GM10248 (cell line): ENCODE measurements around the gene MYOD1.

Experiments used
- CTCF ChIA-PET: fragments of 300-600 bp; sonication (Branson Sonifier 250); formaldehyde crosslinking; extraction: SDS; loops from one replicate; lab custom pipeline; 2021; ENCODE audit warnings: antibody characterized with exemption; lab: Yijun Ruan, JAX
- POLR2A ChIA-PET: fragments of 350-650 bp; sonication (Branson Sonifier 250); formaldehyde crosslinking; extraction: SDS; loops from one replicate; lab custom pipeline; 2020; ENCODE audit warnings: antibody characterized with exemption; lab: Yijun Ruan, JAX
- DNase-seq: peaks from one replicate; pipeline ENCODE4 v3.0.0; 2012; ENCODE audit errors: extremely low spot score
- TF ChIP-seq, protein P1 (sequence below): IDR thresholded peaks from 2 replicates; pipeline ENCODE4 v1.5.1; 2012; ENCODE audit warnings: mild to moderate bottlenecking, low read depth; ENCODE audit errors: extremely low read depth, missing control alignments, control extremely low read depth

Gene MYOD1

GRCh38 chr11:17730608-17731462 lies 11.5 kb downstream of the MYOD1 start:
- CTCF ChIA-PET = interaction anchor here (0.7 to 10.5 kb wide), 65 partner anchors 9 to 971 kb away, joined by 3 to 290 read pairs (median 4); partner anchors contain the start of genes MYOD1 and SAAL1
- POLR2A ChIA-PET = interaction anchor here (0.7 kb wide), 1 partner anchor 20 kb away, joined by 3 read pairs; no protein-coding TSS in a partner anchor
- DNase-seq = peak; percentile 84
- TF ChIP-seq, protein P1, sequence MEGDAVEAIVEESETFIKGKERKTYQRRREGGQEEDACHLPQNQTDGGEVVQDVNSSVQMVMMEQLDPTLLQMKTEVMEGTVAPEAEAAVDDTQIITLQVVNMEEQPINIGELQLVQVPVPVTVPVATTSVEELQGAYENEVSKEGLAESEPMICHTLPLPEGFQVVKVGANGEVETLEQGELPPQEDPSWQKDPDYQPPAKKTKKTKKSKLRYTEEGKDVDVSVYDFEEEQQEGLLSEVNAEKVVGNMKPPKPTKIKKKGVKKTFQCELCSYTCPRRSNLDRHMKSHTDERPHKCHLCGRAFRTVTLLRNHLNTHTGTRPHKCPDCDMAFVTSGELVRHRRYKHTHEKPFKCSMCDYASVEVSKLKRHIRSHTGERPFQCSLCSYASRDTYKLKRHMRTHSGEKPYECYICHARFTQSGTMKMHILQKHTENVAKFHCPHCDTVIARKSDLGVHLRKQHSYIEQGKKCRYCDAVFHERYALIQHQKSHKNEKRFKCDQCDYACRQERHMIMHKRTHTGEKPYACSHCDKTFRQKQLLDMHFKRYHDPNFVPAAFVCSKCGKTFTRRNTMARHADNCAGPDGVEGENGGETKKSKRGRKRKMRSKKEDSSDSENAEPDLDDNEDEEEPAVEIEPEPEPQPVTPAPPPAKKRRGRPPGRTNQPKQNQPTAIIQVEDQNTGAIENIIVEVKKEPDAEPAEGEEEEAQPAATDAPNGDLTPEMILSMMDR = peak; percentile 93

DNA sequence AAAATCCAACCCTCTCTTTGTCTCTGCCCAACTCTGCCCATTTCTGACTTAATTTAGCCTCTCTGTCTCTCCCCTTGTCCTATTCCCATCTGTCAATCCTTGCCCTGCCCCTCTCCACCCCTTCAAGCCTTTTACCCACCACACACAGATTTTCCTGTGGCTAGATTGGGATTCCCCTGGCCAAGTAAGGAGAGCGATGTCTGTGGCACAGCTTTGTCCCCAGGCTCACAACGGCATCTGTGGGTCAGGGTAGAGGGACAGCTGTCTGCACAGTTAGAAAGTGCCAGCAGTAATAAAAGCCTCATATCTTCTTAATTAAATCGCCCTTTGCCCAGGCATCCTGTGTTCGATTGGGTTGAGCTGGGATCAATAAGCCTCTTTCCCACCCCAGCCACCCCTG lies 13.9 kb downstream of the MYOD1 start:
- ChIA-PET POLR2A (interaction anchor here (0.6 kb wide), 1 partner anchor 53 kb away, joined by 3 read pairs; no protein-coding TSS in a partner anchor), CTCF (interaction anchor here (0.7 to 10.5 kb wide), 6 partner anchors 12 to 259 kb away, joined by 3 to 290 read pairs (median 5); no protein-coding TSS in a partner anchor)
- DNase-seq = no peak
- TF ChIP-seq, protein P1 = no peak

DNA sequence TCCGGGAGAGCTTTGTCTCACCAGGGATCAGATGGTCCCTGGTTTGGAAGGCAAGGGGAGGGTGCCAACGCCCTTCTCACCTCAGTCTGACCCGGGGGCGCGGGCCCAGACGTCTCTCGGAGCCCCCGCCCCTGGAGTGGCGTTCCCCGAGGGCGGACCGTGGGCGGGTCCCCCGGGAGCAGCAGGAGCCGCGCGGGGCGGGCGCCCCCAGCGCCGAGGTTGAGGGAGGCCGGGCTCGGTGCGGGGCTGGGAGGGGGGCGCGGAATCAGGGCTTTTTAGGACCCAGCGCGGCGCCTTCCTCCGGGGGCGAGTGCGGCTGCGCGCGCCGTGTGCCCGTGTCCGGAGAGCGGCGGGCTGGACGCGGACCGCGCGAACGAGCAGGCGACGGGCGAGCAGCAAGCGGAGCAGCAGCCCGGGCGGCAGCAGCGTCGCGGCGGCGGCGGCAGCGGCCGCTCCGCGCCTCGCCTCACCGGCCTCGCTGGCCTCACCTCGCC lies 15.1 kb downstream of the MYOD1 start, which contains the start of gene KCNC1:
Gene KCNC1 (plus strand): TSS at position 364 of the 494 bp plus-strand sequence. CDS start 1,222 bp downstream, outside the sequence.
- TF ChIP-seq, protein P1 = no peak
- ChIA-PET POLR2A (interaction anchor here (0.6 kb wide), 1 partner anchor 136 kb away, joined by 3 read pairs; no protein-coding TSS in a partner anchor), CTCF (interaction anchor here (1.0 to 10.5 kb wide), 2 partner anchors 136 to 241 kb away, joined by 6 to 290 read pairs; no protein-coding TSS in a partner anchor)
- no peak for DNase-seq

GRCh38 chr11:17734986-17735817 lies 15.8 kb downstream of the MYOD1 start:
- DNase-seq = peak; percentile 65
- ChIA-PET CTCF (interaction anchor here (10.5 kb wide), 1 partner anchor 240 kb away, joined by 290 read pairs; no protein-coding TSS in a partner anchor), POLR2A (interaction anchor here (0.6 kb wide), 1 partner anchor 137 kb away, joined by 3 read pairs; no protein-coding TSS in a partner anchor)
- TF ChIP-seq, protein P1 = no peak

DNA sequence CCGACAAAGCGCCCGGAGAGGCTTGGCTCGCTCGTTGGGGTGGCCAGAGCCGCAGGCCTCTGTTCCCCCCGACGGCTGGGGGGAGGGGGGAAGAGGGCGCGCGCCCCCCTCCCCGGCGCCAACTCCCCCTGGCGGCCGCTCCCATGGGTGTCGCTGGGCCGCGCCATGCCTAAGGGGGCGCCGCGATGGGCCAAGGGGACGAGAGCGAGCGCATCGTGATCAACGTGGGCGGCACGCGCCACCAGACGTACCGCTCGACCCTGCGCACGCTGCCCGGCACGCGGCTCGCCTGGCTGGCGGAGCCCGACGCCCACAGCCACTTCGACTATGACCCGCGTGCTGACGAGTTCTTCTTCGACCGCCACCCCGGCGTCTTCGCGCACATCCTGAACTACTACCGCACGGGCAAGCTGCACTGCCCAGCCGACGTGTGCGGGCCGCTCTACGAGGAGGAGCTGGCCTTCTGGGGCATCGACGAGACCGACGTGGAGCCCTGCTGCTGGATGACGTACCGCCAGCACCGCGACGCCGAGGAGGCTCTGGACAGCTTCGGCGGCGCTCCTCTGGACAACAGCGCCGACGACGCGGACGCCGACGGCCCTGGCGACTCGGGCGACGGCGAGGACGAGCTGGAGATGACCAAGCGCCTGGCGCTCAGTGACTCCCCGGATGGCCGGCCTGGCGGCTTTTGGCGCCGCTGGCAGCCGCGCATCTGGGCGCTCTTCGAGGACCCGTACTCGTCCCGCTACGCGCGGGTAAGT lies 16.6 kb downstream of the MYOD1 start:
- POLR2A ChIA-PET = no interaction called here
- no peak for DNase-seq
- TF ChIP-seq, protein P1 = no peak
- CTCF ChIA-PET = interaction anchor here (10.5 kb wide), 1 partner anchor 240 kb away, joined by 290 read pairs; no protein-coding TSS in a partner anchor
